Gastrocnemius medialis (tissue), 4 donors: ENCODE measurements around the gene ZG16B. TPM values are rescaled to one million over a fixed set of nuclear protein-coding genes. Genes with fewer than 3 reads are reported as not detected.

Source experiments
- ATAC-seq, 2 donors: fragments of 150-250 bp; one replicate each; pipeline ENCODE4 v1.9.1; 2016
- DNase-seq, 2 donors: peaks; one replicate each; pipeline ENCODE4 v3.0.0-alpha.2; 2019
- H3K27ac ChIP-seq, 4 donors: fragments of 200-600 bp; sonication (generic); 1 replicate in 1 of 4; 2 replicates in 3 of 4; pipeline ENCODE4 v1.5.1; 2016 to 2018; ENCODE audit warnings: mild to moderate bottlenecking in 2 of 4, moderate library complexity in 1 of 4
- H3K27me3 ChIP-seq, 3 donors: fragments of 200-600 bp; sonication (generic) in 2 of 3; 1 replicate in 1 of 3; 2 replicates in 2 of 3; pipeline versions ENCODE4 v1.5.1 to v1.6.0; 2016 to 2019; ENCODE audit warnings: mild to moderate bottlenecking in 1 of 3, moderate library complexity in 1 of 3
- H3K36me3 ChIP-seq, 2 donors: fragments of 200-600 bp; sonication (generic) in 1 of 2; one replicate each; pipeline ENCODE4 v1.5.1; 2017 to 2018
- H3K4me1 ChIP-seq, 2 donors: fragments of 200-600 bp; sonication (generic) in 1 of 2; one replicate each; pipeline ENCODE4 v1.5.1; 2016 to 2017; ENCODE audit warnings: mild to moderate bottlenecking in 2 of 2
- H3K4me3 ChIP-seq, 4 donors: fragments of 200-600 bp; sonication (generic) in 3 of 4; 1 replicate in 1 of 4; 2 replicates in 3 of 4; pipeline ENCODE4 v1.5.1; 2016 to 2019; ENCODE audit warnings: mild to moderate bottlenecking in 2 of 4
- H3K9me3 ChIP-seq, 3 donors: fragments of 200-600 bp; sonication (generic) in 2 of 3; 1 replicate in 1 of 3; 2 replicates in 2 of 3; pipeline ENCODE4 v1.5.1; 2016 to 2019
- CTCF ChIP-seq, 5 experiments: fragments of 450-650 bp in 3 of 5; fragments of 200-600 bp in 2 of 5; sonication (generic) in 2 of 5; IDR thresholded peaks in 4 of 5; conservative IDR thresholded peaks in 1 of 5; 1 replicate in 4 of 5; 2 replicates in 1 of 5; pipeline ENCODE4 v1.5.1; 2016 to 2019; ENCODE audit warnings: antibody characterized with exemption in 5 of 5, mild to moderate bottlenecking in 3 of 5, moderate library complexity in 3 of 5
- POLR2A ChIP-seq, 2 donors: fragments of 450-650 bp; IDR thresholded peaks; one replicate each; pipeline ENCODE4 v1.6.1; 2017; ENCODE audit warnings: antibody characterized with exemption in 2 of 2, mild to moderate bottlenecking in 2 of 2, moderate library complexity in 2 of 2
- in situ Hi-C, 4 donors: fragments of 200-750 bp; cut with MboI; loops; one replicate each; pipeline versions ENCODE4 v1.15.0 to v1.8.0; 2017; ENCODE audit warnings: low sequenced_read_pairs in 4 of 4
- intact Hi-C: fragments of 100-400 bp; cut with DNase I; formaldehyde crosslinking; loops from one replicate; pipeline ENCODE4 v1.15.1; 2023; ENCODE audit warnings: low total_unique reads
- total RNA-seq, 4 donors: library from RNA; depleted of rRNA; stranded (reverse); fragments of >200 nt; gene quantifications; one replicate each; pipeline versions ENCODE4 v1.1.0 to v1.2.3, GENCODE V29; 2016

Gene ZG16B
- total RNA-seq, 4 donors from 2014 or later, result not detected

DNA sequence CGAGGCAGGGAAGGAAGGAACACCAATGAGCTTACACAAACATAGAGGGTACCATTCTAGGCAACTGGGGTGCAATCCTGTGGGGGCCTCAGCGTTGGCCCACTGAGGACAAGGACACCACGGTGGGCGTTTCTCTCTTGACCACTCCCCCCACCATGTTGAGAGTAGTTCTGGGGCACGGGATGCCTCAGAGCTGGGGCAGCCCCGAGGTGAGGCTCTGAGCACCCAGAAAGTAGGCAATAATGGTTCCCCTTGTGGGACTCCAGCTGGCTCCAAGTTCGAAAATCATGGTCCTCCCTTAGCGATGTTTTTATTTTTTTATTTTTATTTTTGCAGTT, 8.0 kb upstream of the ZG16B start:
- Histone ChIP-seq H3K27me3 (peaks cover 0 to 5% (median 0%) of the 10 kb centered on the region in 3 donors), H3K27ac (no peak overlapping the region), H3K4me3 (no peak overlapping the region), H3K4me1 (no peaks in the 10 kb centered on the region), H3K36me3 (no peaks in the 10 kb centered on the region), H3K9me3 (no peaks in the 10 kb centered on the region)
- no peak for TF ChIP-seq POLR2A (IDR thresholded peaks at IDR 0.05)
- TF ChIP-seq CTCF (IDR thresholded peaks at IDR 0.05 in 4 of 5, conservative IDR thresholded peaks at IDR 0.05 in 1 of 5), result no peak
- ATAC-seq (no peak), DNase-seq (no peak)
- in situ Hi-C loops, result no loop called here
- intact Hi-C loops, result no loop called here

- H3K27ac ChIP-seq, result no peak overlapping the region
- no peaks in the 10 kb centered on the region for H3K9me3 ChIP-seq
- H3K27me3 ChIP-seq, result peaks cover 0 to 2% (median 0%) of the 10 kb centered on the region in 3 donors
- DNase-seq (no peak), ATAC-seq (no peak)
- no peak for TF ChIP-seq POLR2A (IDR thresholded peaks at IDR 0.05)
- TF ChIP-seq CTCF (IDR thresholded peaks at IDR 0.05 in 4 of 5, conservative IDR thresholded peaks at IDR 0.05 in 1 of 5), result no peak
- in situ Hi-C loops, result no loop called here
- H3K4me1 ChIP-seq, result no peaks in the 10 kb centered on the region
- intact Hi-C loops, result no loop called here
- H3K36me3 ChIP-seq, result no peaks in the 10 kb centered on the region
- no peak overlapping the region for H3K4me3 ChIP-seq
Measured at GRCh38 chr16:2822496-2822895, 7.6 kb upstream of the ZG16B start.

DNA sequence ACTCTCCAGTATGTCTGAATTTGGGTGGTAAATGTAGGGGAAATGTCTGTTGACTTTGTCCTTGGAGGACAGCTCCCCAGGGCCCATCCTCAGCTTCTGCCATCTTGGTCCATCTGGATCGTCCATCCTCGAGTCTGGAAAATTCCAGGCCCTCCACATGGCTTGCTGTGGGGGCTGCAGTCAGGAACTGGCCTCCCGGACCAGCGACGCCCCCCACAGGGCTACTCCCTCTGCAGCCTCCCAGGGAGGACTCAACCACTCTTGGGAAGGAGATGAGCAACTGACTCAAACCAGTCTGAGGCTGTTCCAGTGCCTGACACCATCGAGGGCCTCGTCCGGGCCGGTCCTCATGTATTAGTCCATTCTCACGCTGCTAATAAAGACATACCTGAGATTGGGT, 5.5 kb upstream of the ZG16B start:
- Histone ChIP-seq H3K27ac (no peak overlapping the region), H3K4me1 (no peaks in the 10 kb centered on the region), H3K9me3 (no peaks in the 10 kb centered on the region), H3K36me3 (no peaks in the 10 kb centered on the region), H3K27me3 (peaks cover under 1 to 7% (median 4%) of the 10 kb centered on the region in 3 donors), H3K4me3 (no peak overlapping the region)
- in situ Hi-C loops (no loop called here), intact Hi-C loops (no loop called here)
- TF ChIP-seq POLR2A (IDR thresholded peaks at IDR 0.05) (no peak), CTCF (IDR thresholded peaks at IDR 0.05 in 4 of 5, conservative IDR thresholded peaks at IDR 0.05 in 1 of 5) (no peak)
- DNase-seq (no peak), ATAC-seq (no peak)

GRCh38 chr16:2825049-2825742, 4.9 kb upstream of the ZG16B start:
- Histone ChIP-seq H3K4me3 (no peak overlapping the region), H3K27ac (no peak overlapping the region), H3K36me3 (no peaks in the 10 kb centered on the region), H3K4me1 (no peaks in the 10 kb centered on the region), H3K9me3 (no peaks in the 10 kb centered on the region), H3K27me3 (peaks cover 3 to 9% (median 4%) of the 10 kb centered on the region in 3 donors)
- intact Hi-C loops (no loop called here), in situ Hi-C loops (no loop called here)
- ATAC-seq (no peak), DNase-seq (no peak)
- TF ChIP-seq CTCF (IDR thresholded peaks at IDR 0.05 in 4 of 5, conservative IDR thresholded peaks at IDR 0.05 in 1 of 5), result no peak
- no peak for TF ChIP-seq POLR2A (IDR thresholded peaks at IDR 0.05)

DNA sequence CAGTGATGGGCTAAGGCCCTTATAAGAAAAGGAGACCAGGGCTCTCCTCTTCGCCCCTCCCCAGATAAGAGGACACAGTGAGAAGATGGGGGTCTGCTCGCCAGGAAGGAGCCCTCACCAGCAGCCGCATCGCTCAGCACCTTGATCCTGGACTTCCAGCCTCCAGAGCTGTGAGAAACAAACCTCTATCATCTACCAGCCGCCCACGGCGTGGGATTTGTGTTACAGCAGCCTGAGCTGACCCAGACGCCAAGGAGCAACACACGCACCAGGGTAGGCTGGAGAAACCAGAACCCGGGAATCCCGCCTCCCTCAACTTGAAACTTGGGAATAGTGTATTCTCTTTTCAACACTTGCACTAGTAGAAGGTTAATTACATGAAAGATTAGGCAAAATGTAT, 4.2 kb upstream of the ZG16B start:
- TF ChIP-seq POLR2A (IDR thresholded peaks at IDR 0.05) (no peak), CTCF (IDR thresholded peaks at IDR 0.05 in 4 of 5, conservative IDR thresholded peaks at IDR 0.05 in 1 of 5) (no peak)
- Histone ChIP-seq H3K27me3 (peaks cover 3 to 9% (median 4%) of the 10 kb centered on the region in 3 donors), H3K4me1 (no peaks in the 10 kb centered on the region), H3K4me3 (no peak overlapping the region), H3K36me3 (no peaks in the 10 kb centered on the region), H3K27ac (no peak overlapping the region), H3K9me3 (no peaks in the 10 kb centered on the region)
- DNase-seq (no peak), ATAC-seq (no peak)
- in situ Hi-C loops, result no loop called here
- intact Hi-C loops, result no loop called here
